ENCODE results near the gene TAGLN2. TPM values are rescaled to one million over a fixed set of nuclear protein-coding genes. Genes with fewer than 3 reads are reported as not detected.

TAGLN2 gene
- total and polyA plus RNA-seq, 4 donors, result 483 to 788 (median 749) TPM

GRCh38 chr1:159868766-159869165 is 56.5 kb downstream of the TAGLN2 start:
- Histone ChIP-seq H3K4me1 (ENCODE audit: control insufficient read depth in 5 of 5, insufficient read depth in 5 of 5, low read length in 5 of 5) (peaks cover 0 to 4% (median 0%) of the 10 kb centered on the region in 5 donors), H3K9ac (ENCODE audit: insufficient read depth in 1 of 2, low read length in 2 of 2) (no peak overlapping the region), H3K4me3 (no peak overlapping the region), H3K27ac (ENCODE audit: low read depth in 1 of 2, low read length in 1 of 2) (no peak overlapping the region), H3K36me3 (ENCODE audit: control insufficient read depth in 4 of 4, insufficient read depth in 4 of 4, low read length in 4 of 4) (no peaks in the 10 kb centered on the region), H3K9me3 (ENCODE audit: control insufficient read depth in 4 of 4, insufficient read depth in 3 of 4, low read length in 3 of 4) (no peaks in the 10 kb centered on the region), H3K27me3 (ENCODE audit: control insufficient read depth in 3 of 3, insufficient read depth in 3 of 3, low read length in 2 of 3) (no peaks in the 10 kb centered on the region)
- no peak for ATAC-seq (ENCODE audit: insufficient read depth, low FRiP score)
- no peak for DNase-seq
- no peak for TF ChIP-seq CTCF (IDR thresholded peaks at IDR 0.05; ENCODE audit: control extremely low read depth, extremely low read depth)
- 53 to 65% methylated on average over 3 of the region's 3 CpGs for WGBS, 2 donors

Small RNA genes lying within 50 kb of the gene (small RNA-seq; reads per million reads assigned to genes)
- gene MIR4259 (ENCODE audit: low replicate concordance), result not detected

Other genes with a start within 250 kb of the TAGLN2 start
- gene CRP, start 210.9 kb downstream of the TAGLN2 start, total RNA-seq, result under 1 TPM in 1 of 2 donors, not detected in 1; 0.71 TPM
- under 1 TPM; 0.10 to 0.18 TPM for gene CRP, start 210.9 kb downstream of the TAGLN2 start, polyA plus RNA-seq
- gene DUSP23, start 144.5 kb downstream of the TAGLN2 start, total RNA-seq, result 10 to 100 TPM; 25.8 to 74.9 TPM
- gene DUSP23, start 144.5 kb downstream of the TAGLN2 start, polyA plus RNA-seq, result 100 to 1,000 TPM; 145 to 244 TPM
- gene FCRL6, start 123.1 kb downstream of the TAGLN2 start, total RNA-seq, result under 1 TPM; 0.64 to 0.77 TPM
- under 1 TPM; 0.55 to 0.82 TPM for gene FCRL6, start 123.1 kb downstream of the TAGLN2 start, polyA plus RNA-seq
- gene SLAMF8, start 98.6 kb downstream of the TAGLN2 start, total RNA-seq, result 10 to 100 TPM in 1 of 2 donors, 1 to 10 TPM in 1; 5.2 to 40.7 TPM
- gene SLAMF8, start 98.6 kb downstream of the TAGLN2 start, polyA plus RNA-seq, result 10 to 100 TPM; 16.1 to 67.0 TPM
- gene VSIG8, start 62.9 kb downstream of the TAGLN2 start, total RNA-seq, result under 1 TPM; 0.23 to 0.46 TPM
- under 1 TPM; 0.13 to 0.22 TPM for gene VSIG8, start 62.9 kb downstream of the TAGLN2 start, polyA plus RNA-seq
- gene CFAP45, start 25.3 kb downstream of the TAGLN2 start, total RNA-seq, result 10 to 100 TPM; 13.6 to 29.5 TPM
- 10 to 100 TPM in 1 of 2 donors, 1 to 10 TPM in 1; 9.4 to 12.5 TPM for gene CFAP45, start 25.3 kb downstream of the TAGLN2 start, polyA plus RNA-seq
- 1 to 10 TPM; 1.8 to 4.9 TPM for gene IGSF9, start 20.1 kb upstream of the TAGLN2 start, total RNA-seq
- gene IGSF9, start 20.1 kb upstream of the TAGLN2 start, polyA plus RNA-seq, result 1 to 10 TPM; 1.4 to 2.2 TPM
- under 1 TPM; 0.43 to 0.74 TPM for gene SLAMF9, start 28.7 kb upstream of the TAGLN2 start, total RNA-seq
- gene SLAMF9, start 28.7 kb upstream of the TAGLN2 start, polyA plus RNA-seq, result under 1 TPM; 0.37 to 0.38 TPM
- 1 to 10 TPM; 7.5 to 9.1 TPM for gene PIGM, start 106.5 kb upstream of the TAGLN2 start, total RNA-seq
- 1 to 10 TPM; 3.7 to 3.9 TPM for gene PIGM, start 106.5 kb upstream of the TAGLN2 start, polyA plus RNA-seq
- gene KCNJ10, start 144.7 kb upstream of the TAGLN2 start, total RNA-seq, result under 1 TPM; 0.09 to 0.37 TPM
- gene KCNJ10, start 144.7 kb upstream of the TAGLN2 start, polyA plus RNA-seq, result under 1 TPM; 0.02 to 0.10 TPM
- not detected for gene KCNJ9, start 156.0 kb upstream of the TAGLN2 start, total RNA-seq
- gene KCNJ9, start 156.0 kb upstream of the TAGLN2 start, polyA plus RNA-seq, result not detected
- 10 to 100 TPM; 23.5 to 39.5 TPM for gene IGSF8, start 173.1 kb upstream of the TAGLN2 start, total RNA-seq
- gene IGSF8, start 173.1 kb upstream of the TAGLN2 start, polyA plus RNA-seq, result 10 to 100 TPM; 25.8 to 27.7 TPM
- gene ATP1A2, start 190.3 kb upstream of the TAGLN2 start, total RNA-seq, result 1 to 10 TPM; 4.8 to 7.9 TPM
- 1 to 10 TPM; 1.1 to 1.5 TPM for gene ATP1A2, start 190.3 kb upstream of the TAGLN2 start, polyA plus RNA-seq
- under 1 TPM in 1 of 2 donors, not detected in 1; 0.06 TPM for gene ATP1A4, start 226.1 kb upstream of the TAGLN2 start, total RNA-seq
- under 1 TPM; 0.08 to 0.09 TPM for gene ATP1A4, start 226.1 kb upstream of the TAGLN2 start, polyA plus RNA-seq